HEK293T (cell line): Measurements from ENCODE around the gene CDC42SE2.

Experiments
- CTCF ChIA-PET: fragments of 350-600 bp; formaldehyde crosslinking; extraction: SDS; loops from one replicate; lab custom pipeline; 2021; ENCODE audit warnings: antibody characterized with exemption, inconsistent platforms; lab: Yijun Ruan, JAX
- POLR2A ChIA-PET: fragments of 350-600 bp; formaldehyde crosslinking; extraction: SDS; loops from one replicate; lab custom pipeline; 2020; ENCODE audit warnings: antibody characterized with exemption, inconsistent platforms; lab: Yijun Ruan, JAX
- DNase-seq: peaks from one replicate; pipeline ENCODE4 v3.0.0; 2012; ENCODE audit warnings: mixed read lengths; ENCODE audit errors: extremely low spot score
- ARNT ChIP-seq: fragments of 450-650 bp; IDR thresholded peaks from 2 replicates; pipeline ENCODE4 v1.6.1; 2017; ENCODE audit warnings: mild to moderate bottlenecking
- BHLHE40 ChIP-seq: fragments of 450-650 bp; IDR thresholded peaks from 2 replicates; pipeline ENCODE4 v1.6.1; 2016; ENCODE audit warnings: mild to moderate bottlenecking, moderate library complexity, borderline replicate concordance
- CTBP1 ChIP-seq: fragments of 450-650 bp; IDR thresholded peaks from 2 replicates; pipeline ENCODE4 v1.6.1; 2016; ENCODE audit warnings: borderline replicate concordance
- ELF4 ChIP-seq: fragments of 450-650 bp; IDR thresholded peaks from 2 replicates; pipeline ENCODE4 v1.6.1; 2017; ENCODE audit warnings: antibody characterized with exemption
- FOXA1 ChIP-seq: fragments of 450-650 bp; IDR thresholded peaks from 2 replicates; pipeline ENCODE4 v1.6.1; 2016; ENCODE audit warnings: mild to moderate bottlenecking
- FOXK2 ChIP-seq: fragments of 450-650 bp; IDR thresholded peaks from 2 replicates; pipeline ENCODE4 v1.6.1; 2016; ENCODE audit warnings: mild to moderate bottlenecking
- FOXM1 ChIP-seq: fragments of 450-650 bp; IDR thresholded peaks from 2 replicates; pipeline ENCODE4 v1.6.1; 2017; ENCODE audit warnings: mild to moderate bottlenecking, borderline replicate concordance
- HDGF ChIP-seq: fragments of 450-650 bp; IDR thresholded peaks from 2 replicates; pipeline ENCODE4 v1.6.1; 2017; ENCODE audit warnings: antibody characterized with exemption, borderline replicate concordance
- L3MBTL2 ChIP-seq: fragments of 450-650 bp; conservative IDR thresholded peaks from 2 replicates; pipeline ENCODE4 v1.6.1; 2016; ENCODE audit warnings: mild to moderate bottlenecking
- LEF1 ChIP-seq: fragments of 450-650 bp; IDR thresholded peaks from 2 replicates; pipeline ENCODE4 v1.6.1; 2017; ENCODE audit warnings: mild to moderate bottlenecking, borderline replicate concordance
- NFRKB ChIP-seq: fragments of 450-650 bp; IDR thresholded peaks from 2 replicates; pipeline ENCODE4 v1.6.1; 2016; ENCODE audit warnings: mild to moderate bottlenecking, moderate library complexity
- SP1 ChIP-seq: fragments of 450-650 bp; IDR thresholded peaks from 2 replicates; pipeline ENCODE4 v1.6.1; 2017
- SUZ12 ChIP-seq: fragments of 450-650 bp; IDR thresholded peaks from 2 replicates; pipeline ENCODE4 v1.6.1; 2016; ENCODE audit warnings: mild to moderate bottlenecking
- TARDBP ChIP-seq: fragments of 450-650 bp; IDR thresholded peaks from 2 replicates; pipeline ENCODE4 v1.6.1; 2016
- ZNF384 ChIP-seq: fragments of 450-650 bp; IDR thresholded peaks from 2 replicates; pipeline ENCODE4 v1.6.1; 2016
- TF ChIP-seq, protein P1 (sequence below): fragments of 450-650 bp; IDR thresholded peaks from 2 replicates; pipeline ENCODE4 v1.6.1; 2016

Gene CDC42SE2

DNA sequence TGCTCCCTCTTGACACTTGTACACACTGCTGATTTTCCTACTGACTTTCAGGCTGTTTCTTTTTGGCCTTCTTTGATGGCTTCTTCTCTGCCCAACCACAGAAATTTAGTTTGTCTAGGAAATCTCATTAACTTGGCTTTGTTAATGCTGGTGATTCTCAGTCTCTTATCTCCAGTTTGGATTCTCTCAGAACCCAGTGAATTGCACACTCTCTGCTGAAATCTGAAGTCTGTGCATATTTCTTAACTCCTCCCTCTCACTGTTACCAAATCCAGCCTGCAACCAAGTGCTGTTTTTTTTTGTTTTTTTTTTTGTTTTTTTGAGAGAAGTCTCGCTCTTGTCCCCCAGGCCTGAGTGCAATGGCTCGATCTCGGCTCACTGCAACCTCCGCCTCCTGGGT is 117.2 kb downstream of the CDC42SE2 start:
- ChIA-PET POLR2A (no interaction called here), CTCF (interaction anchor here (0.5 kb wide), 1 partner anchor 114 kb away, joined by 3 read pairs; no protein-coding TSS in a partner anchor)
- DNase-seq, result no peak

DNA sequence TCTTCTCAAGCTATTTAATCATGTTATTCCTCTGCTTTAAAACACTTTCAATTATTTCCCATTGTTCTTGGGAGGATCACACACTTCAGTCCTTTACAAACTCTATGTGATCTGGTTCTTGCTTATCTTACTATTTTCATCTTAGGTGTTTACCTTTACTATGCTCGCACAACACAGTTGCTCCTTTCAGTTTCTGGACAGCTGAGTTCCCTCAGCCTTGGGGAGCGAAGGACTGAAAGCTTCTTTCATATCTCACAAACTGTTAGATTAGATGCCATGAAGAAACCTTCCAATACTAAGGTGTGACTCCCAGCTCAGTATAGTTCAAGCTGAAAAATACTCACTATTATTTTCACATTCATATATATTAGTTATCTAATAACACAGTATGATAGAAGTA is 117.9 kb downstream of the CDC42SE2 start:
- ChIA-PET CTCF (interaction anchor here (0.5 to 1.1 kb wide), 8 partner anchors 8 to 216 kb away, joined by 3 to 9 read pairs (median 3); partner anchors contain the start of gene CDC42SE2), POLR2A (interaction anchor here (1.0 kb wide), 1 partner anchor 118 kb away, joined by 3 read pairs; the partner anchor contains the start of gene CDC42SE2)
- TF ChIP-seq ARNT (no peak), SUZ12 (no peak), NFRKB (no peak), LEF1 (no peak), ZNF384 (no peak), FOXM1 (no peak), HDGF (no peak), ELF4 (no peak), SP1 (no peak), BHLHE40 (no peak), FOXK2 (no peak), CTBP1 (no peak), FOXA1 (no peak), L3MBTL2 (no peak), TARDBP (no peak)
- TF ChIP-seq, protein P1, sequence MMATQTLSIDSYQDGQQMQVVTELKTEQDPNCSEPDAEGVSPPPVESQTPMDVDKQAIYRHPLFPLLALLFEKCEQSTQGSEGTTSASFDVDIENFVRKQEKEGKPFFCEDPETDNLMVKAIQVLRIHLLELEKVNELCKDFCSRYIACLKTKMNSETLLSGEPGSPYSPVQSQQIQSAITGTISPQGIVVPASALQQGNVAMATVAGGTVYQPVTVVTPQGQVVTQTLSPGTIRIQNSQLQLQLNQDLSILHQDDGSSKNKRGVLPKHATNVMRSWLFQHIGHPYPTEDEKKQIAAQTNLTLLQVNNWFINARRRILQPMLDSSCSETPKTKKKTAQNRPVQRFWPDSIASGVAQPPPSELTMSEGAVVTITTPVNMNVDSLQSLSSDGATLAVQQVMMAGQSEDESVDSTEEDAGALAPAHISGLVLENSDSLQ, result no peak
- DNase-seq, result no peak

More for the DNA sequence above, 117.2 kb downstream of the CDC42SE2 start:
- TF ChIP-seq NFRKB, result no peak
- TF ChIP-seq FOXM1, result no peak
- no peak for TF ChIP-seq SUZ12

DNA sequence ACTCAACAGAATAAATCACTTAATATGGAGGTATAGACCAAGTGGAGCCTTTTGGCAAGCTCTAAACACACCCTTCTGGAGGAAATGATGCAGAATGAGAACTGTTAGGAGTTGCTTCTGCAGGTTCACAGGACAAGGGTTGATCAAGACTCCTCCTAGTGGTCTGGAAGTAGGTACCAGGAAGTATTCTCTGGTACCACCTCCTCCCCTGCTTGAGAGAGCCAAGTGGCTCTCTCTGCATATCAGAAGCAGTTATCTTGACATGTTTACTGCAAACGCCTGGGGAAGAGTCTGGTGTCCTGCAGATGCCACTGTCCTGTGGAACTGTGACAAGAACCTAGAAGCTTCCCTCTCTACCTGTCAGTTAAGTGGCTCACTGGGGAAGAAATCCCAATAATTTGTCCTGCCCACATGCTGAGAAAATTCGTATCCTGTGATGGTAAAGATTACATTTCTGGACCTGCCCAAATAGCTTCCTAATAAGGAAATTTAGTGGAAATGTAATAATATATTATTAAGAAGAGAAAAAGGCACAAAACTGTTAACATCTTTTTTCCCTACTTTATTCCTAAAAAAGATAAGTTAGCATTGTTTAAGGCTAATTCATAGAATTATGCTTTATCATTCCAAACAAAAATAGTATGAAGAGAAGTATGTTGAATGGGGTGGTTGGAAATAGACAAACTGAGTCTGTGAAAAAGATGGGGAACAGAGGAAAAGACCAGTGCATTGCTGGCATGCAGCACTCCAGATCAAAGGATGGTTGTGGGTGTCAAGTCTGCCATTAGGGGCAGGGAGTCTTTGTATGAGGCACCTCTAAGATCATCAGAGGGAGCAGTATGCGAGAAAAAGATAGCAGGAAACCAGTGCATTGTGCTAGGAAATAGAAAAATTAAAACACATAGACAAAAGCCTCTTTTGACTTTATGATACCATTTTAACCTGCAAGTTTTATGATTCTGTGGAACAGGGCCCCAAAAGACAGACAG is 118.8 kb downstream of the CDC42SE2 start:
- ChIA-PET CTCF (interaction anchor here (0.6 to 1.1 kb wide), 6 partner anchors 9 to 217 kb away, joined by 3 to 9 read pairs (median 3); partner anchors contain the start of gene CDC42SE2), POLR2A (interaction anchor here (1.0 to 1.1 kb wide), 2 partner anchors 9 to 119 kb away, joined by 3 read pairs; partner anchors contain the start of gene CDC42SE2)
- TF ChIP-seq FOXM1 (no peak), ZNF384 (no peak), ARNT (no peak), LEF1 (no peak), SP1 (no peak), TARDBP (no peak), FOXA1 (no peak), L3MBTL2 (no peak), BHLHE40 (no peak), CTBP1 (no peak), SUZ12 (no peak), FOXK2 (no peak), NFRKB (no peak), HDGF (no peak)
- TF ChIP-seq, protein P1, result no peak
- peak; percentile 57 for DNase-seq

DNA sequence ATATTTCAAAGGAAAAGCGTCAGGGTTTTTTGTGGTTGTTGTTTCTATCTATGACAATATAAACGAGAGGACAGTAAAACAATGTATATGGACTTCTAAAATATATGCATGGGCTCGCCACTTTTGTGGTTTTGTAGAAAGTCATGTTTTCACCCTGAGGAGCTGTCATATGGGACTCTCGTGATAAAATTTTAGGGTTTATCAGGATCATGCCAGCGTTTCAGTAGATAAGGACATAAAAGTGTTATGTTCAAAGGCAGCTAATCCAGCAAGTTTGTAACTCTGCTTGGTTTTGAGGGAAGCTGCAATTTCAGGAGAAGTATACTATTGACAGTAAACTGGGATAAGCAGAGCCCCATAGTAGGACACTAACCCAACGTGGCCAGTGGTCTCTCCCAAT is 120.3 kb downstream of the CDC42SE2 start:
- ChIA-PET POLR2A (no interaction called here), CTCF (interaction anchor here (0.6 kb wide), 1 partner anchor 659 kb away, joined by 3 read pairs; no protein-coding TSS in a partner anchor)
- TF ChIP-seq HDGF (no peak), ELF4 (no peak), L3MBTL2 (no peak), SP1 (no peak), NFRKB (no peak), TARDBP (no peak), FOXK2 (no peak), FOXA1 (no peak), CTBP1 (no peak), ARNT (no peak), FOXM1 (no peak), LEF1 (no peak), SUZ12 (no peak), ZNF384 (no peak), BHLHE40 (no peak)
- TF ChIP-seq, protein P1, result no peak
- DNase-seq, result no peak

DNA sequence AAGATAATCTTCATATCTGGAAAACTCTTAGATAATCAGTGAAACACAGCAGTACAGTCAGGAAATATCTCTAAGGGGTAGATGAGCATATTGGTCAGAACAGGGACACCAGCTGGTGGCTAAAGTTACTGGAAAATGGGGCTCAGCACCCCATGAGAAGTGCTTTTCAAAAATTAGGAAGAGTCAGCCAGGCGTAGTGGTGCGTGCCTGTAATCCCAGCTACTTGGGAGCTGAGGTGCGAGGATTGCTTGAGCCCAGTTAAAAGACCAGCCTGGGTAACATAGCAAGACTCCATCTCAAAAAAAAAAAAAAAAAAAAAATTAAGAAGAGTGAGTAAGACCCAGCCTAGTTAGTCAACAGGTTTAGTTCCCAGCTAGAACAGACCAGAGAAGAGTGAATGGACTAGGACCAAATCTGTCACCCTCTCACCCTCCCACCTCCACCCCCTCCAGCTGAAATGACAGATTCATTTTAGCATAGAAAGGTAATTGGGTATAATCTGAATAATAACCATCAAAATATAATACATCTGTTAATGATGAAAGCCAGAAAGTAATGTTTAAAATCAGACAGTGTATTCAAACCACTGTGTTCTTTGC is 120.9 kb downstream of the CDC42SE2 start:
- POLR2A ChIA-PET, result interaction anchor here (0.6 kb wide), 1 partner anchor 193 kb away, joined by 3 read pairs; no protein-coding TSS in a partner anchor
- TF ChIP-seq, protein P1, result no peak
- TF ChIP-seq FOXM1, result no peak
- TF ChIP-seq NFRKB, result no peak
- TF ChIP-seq ZNF384, result no peak
- TF ChIP-seq LEF1, result no peak
- no peak for TF ChIP-seq FOXK2
- TF ChIP-seq SP1, result no peak
- CTCF ChIA-PET, result interaction anchor here (0.6 kb wide), 1 partner anchor 659 kb away, joined by 3 read pairs; no protein-coding TSS in a partner anchor
- no peak for DNase-seq
